ENCODE data around the gene HSPA5.
A peak's percentile ranks its signal among the peaks of the same experiment; 100 is the strongest.
"Not testable (repeated sequence)": the region's sequence is repeated elsewhere in the genome, so short reads cannot be mapped to it uniquely, and the experiment has no call there.

Gene HSPA5

GRCh38 chr9:125243792-125244260, 2.7 kb upstream of the HSPA5 start:
- no peaks in the 10 kb centered on the region for H3K4me1 ChIP-seq (ENCODE audit: control insufficient read depth, insufficient read depth, low read length)
- peaks cover 4% of the 10 kb centered on the region; the same call in 1 of the 2 replicates for H3K36me3 ChIP-seq (ENCODE audit: control insufficient read depth, insufficient read depth, low read length)
- no peak for DNase-seq (ENCODE audit: low read depth, low spot score)
- H3K27me3 ChIP-seq (ENCODE audit: control insufficient read depth, insufficient read depth, low read length), result no peaks in the 10 kb centered on the region
- WGBS (ENCODE audit: insufficient coverage, insufficient read length), result no CpG with 5 or more reads among the region's 15 CpGs
- no peaks in the 10 kb centered on the region for H3K9me3 ChIP-seq (ENCODE audit: control insufficient read depth, insufficient read depth, low read length)
- no peak overlapping the region for H3K27ac ChIP-seq (ENCODE audit: low read length)
- no peak overlapping the region for H3K4me3 ChIP-seq (ENCODE audit: low read length)

DNA sequence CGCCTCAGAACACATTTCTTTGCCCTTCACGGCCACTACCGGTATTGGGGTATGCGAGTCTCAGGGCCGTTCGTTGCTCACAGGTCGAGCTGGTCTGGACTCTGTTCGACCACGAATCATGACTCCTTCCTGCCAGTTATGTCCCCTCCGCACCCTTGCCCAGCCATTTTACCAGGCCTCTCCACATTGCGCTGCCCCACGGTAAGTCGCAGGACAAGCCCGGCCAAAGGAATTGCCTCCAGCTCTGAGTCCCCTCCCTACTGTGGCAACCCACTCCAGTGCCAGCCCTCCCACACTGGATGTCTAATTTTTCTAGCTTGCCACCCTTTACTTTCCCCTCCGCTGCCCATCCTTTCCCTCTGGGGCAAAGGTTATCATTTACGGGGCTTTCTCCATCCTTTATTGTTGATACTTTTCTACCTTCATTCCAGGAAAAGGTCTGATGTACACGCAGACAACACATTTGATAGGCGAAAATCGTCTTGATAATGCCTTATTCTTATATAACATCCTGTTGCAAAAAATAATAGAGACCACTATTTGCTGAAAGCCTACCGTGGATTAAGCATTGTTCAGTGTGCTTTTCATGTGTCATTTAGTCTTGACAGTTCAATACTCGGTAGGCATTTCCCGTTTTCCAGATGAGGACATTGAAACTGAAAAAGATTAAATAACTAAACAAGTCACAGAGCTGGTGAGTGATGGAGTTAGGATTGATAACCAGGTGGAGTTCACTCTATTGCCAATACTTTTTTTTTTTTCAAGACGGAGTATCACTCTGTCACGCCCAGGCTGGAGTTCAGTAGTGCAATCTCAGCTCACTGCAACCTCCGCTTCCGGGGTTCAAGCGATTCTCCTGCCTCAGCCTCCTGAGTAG, 958 bp upstream of the HSPA5 start:
- Histone ChIP-seq H3K27me3 (ENCODE audit: control insufficient read depth, insufficient read depth, low read length) (no peaks in the 10 kb centered on the region), H3K36me3 (ENCODE audit: control insufficient read depth, insufficient read depth, low read length) (peaks cover 12% of the 10 kb centered on the region; the same call in 1 of the 2 replicates), H3K27ac (ENCODE audit: low read length) (no peak overlapping the region), H3K9me3 (ENCODE audit: control insufficient read depth, insufficient read depth, low read length) (no peaks in the 10 kb centered on the region), H3K4me1 (ENCODE audit: control insufficient read depth, insufficient read depth, low read length) (no peaks in the 10 kb centered on the region), H3K4me3 (ENCODE audit: low read length) (peak overlapping the region; percentile 89)
- no peak for DNase-seq (ENCODE audit: low read depth, low spot score)
- no CpG with 5 or more reads among the region's 27 CpGs for WGBS (ENCODE audit: insufficient coverage, insufficient read length)

GRCh38 chr9:125240649-125240999, 519 bp downstream of the HSPA5 start:
- no peak for DNase-seq (ENCODE audit: low read depth, low spot score)
- no CpG with 5 or more reads among the region's 33 CpGs for WGBS (ENCODE audit: insufficient coverage, insufficient read length)
- Histone ChIP-seq H3K4me3 (ENCODE audit: low read length) (peak overlapping the region; percentile 95), H3K27me3 (ENCODE audit: control insufficient read depth, insufficient read depth, low read length) (no peaks in the 10 kb centered on the region), H3K36me3 (ENCODE audit: control insufficient read depth, insufficient read depth, low read length) (peaks cover 16% of the 10 kb centered on the region; the same call in 1 of the 2 replicates), H3K4me1 (ENCODE audit: control insufficient read depth, insufficient read depth, low read length) (no peaks in the 10 kb centered on the region), H3K27ac (ENCODE audit: low read length) (no peak overlapping the region), H3K9me3 (ENCODE audit: control insufficient read depth, insufficient read depth, low read length) (no peaks in the 10 kb centered on the region)

DNA sequence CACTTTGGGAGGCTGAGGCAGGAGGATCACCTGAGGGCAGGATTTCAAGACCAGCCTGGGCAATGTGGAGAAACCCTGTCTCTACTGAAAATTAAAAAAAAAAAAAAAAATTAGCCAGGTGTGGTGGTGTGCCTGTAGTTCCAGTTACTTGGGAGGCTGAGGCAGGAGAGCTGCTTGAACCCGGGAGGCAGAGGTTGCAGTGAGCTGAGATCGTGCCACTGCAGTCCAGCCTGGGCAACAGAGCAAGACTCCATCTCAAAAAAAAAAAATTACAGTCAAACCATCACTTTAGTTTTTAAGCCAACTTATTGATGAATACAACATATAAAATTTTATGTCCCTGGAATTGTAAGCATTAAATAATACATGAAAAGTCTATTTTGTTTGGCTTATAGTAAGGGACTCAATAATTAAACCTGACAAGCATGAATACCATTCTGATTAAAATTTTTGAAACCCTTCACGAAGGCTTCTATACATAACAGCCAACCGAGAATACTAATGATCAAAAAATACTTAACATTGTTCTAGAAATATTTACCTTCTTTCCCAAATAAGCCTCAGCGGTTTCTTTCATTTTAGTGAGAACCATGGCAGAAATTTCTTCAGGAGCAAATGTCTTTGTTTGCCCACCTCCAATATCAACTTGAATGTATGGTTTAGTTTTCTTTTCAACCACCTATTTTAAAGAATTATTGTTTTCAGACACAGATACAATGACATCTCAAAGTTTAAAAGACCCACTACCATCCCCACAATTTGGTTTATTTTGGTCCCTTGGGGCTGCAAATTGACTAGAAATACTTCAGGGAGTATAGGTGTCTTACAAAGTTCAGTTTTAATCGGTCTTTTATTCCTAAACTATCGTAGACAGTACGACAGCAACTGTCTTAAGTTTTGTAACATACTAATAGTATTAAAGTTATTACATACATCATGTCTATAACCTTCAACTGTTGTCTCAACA, 1.2 kb downstream of the HSPA5 start:
- H3K4me1 ChIP-seq (ENCODE audit: control insufficient read depth, insufficient read depth, low read length), result no peaks in the 10 kb centered on the region
- no peak for DNase-seq (ENCODE audit: low read depth, low spot score)
- no peaks in the 10 kb centered on the region for H3K27me3 ChIP-seq (ENCODE audit: control insufficient read depth, insufficient read depth, low read length)
- peaks cover 19% of the 10 kb centered on the region; the same call in 1 of the 2 replicates for H3K36me3 ChIP-seq (ENCODE audit: control insufficient read depth, insufficient read depth, low read length)
- H3K27ac ChIP-seq (ENCODE audit: low read length), result no peak overlapping the region
- H3K9me3 ChIP-seq (ENCODE audit: control insufficient read depth, insufficient read depth, low read length), result no peaks in the 10 kb centered on the region
- no CpG with 5 or more reads among the region's 8 CpGs for WGBS (ENCODE audit: insufficient coverage, insufficient read length)
- peak overlapping the region; percentile 95; the same call in 1 of the 2 replicates for H3K4me3 ChIP-seq (ENCODE audit: low read length)

DNA sequence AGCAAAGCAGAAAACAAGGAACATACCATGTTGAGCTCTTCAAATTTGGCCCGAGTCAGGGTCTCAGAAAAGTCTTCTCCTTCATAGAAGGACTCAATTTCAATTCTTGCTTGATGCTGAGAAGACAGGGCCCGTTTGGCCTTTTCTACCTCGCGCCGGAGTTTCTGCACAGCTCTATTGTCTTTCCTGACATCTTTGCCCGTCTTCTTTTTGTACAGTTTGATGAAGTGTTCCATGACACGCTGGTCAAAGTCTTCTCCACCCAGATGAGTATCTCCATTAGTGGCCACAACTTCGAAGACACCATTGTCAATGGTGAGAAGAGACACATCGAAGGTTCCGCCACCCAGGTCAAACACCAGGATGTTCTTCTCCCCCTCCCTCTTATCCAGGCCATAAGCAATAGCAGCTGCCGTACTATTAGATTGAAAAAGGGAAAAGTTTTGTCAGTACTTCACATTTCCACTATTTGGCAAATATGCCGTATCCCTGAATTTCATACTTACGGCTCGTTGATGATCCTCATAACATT, 2.2 kb downstream of the HSPA5 start:
- WGBS (ENCODE audit: insufficient coverage, insufficient read length), result no CpG with 5 or more reads among the region's 14 CpGs
- DNase-seq (ENCODE audit: low read depth, low spot score), result no peak
- H3K4me1 ChIP-seq (ENCODE audit: control insufficient read depth, insufficient read depth, low read length), result no peaks in the 10 kb centered on the region
- no peaks in the 10 kb centered on the region for H3K9me3 ChIP-seq (ENCODE audit: control insufficient read depth, insufficient read depth, low read length)
- no peak overlapping the region for H3K4me3 ChIP-seq (ENCODE audit: low read length)
- no peaks in the 10 kb centered on the region for H3K27me3 ChIP-seq (ENCODE audit: control insufficient read depth, insufficient read depth, low read length)
- H3K27ac ChIP-seq (ENCODE audit: low read length), result no peak overlapping the region
- H3K36me3 ChIP-seq (ENCODE audit: control insufficient read depth, insufficient read depth, low read length), result peaks cover 19% of the 10 kb centered on the region; the same call in 1 of the 2 replicates

GRCh38 chr9:125238127-125238914, 2.8 kb downstream of the HSPA5 start:
- no CpG with 5 or more reads among the region's 7 CpGs for WGBS (ENCODE audit: insufficient coverage, insufficient read length)
- H3K27ac ChIP-seq (ENCODE audit: low read length), result no peak overlapping the region
- no peaks in the 10 kb centered on the region for H3K27me3 ChIP-seq (ENCODE audit: control insufficient read depth, insufficient read depth, low read length)

GRCh38 chr9:125236520-125237159, 4.5 kb downstream of the HSPA5 start:
- H3K27me3 ChIP-seq (ENCODE audit: control insufficient read depth, insufficient read depth, low read length); H3K4me3 ChIP-seq (ENCODE audit: low read length); H3K4me1 ChIP-seq (ENCODE audit: control insufficient read depth, insufficient read depth, low read length); DNase-seq (ENCODE audit: low read depth, low spot score); H3K9me3 ChIP-seq (ENCODE audit: control insufficient read depth, insufficient read depth, low read length); H3K27ac ChIP-seq (ENCODE audit: low read length): not testable (repeated sequence)
- peaks cover 19% of the 10 kb centered on the region; the same call in 1 of the 2 replicates for H3K36me3 ChIP-seq (ENCODE audit: control insufficient read depth, insufficient read depth, low read length)
- no CpG with 5 or more reads among the region's 5 CpGs for WGBS (ENCODE audit: insufficient coverage, insufficient read length)

More at GRCh38 chr9:125238127-125238914, 2.8 kb downstream of the HSPA5 start:
- Histone ChIP-seq H3K36me3 (ENCODE audit: control insufficient read depth, insufficient read depth, low read length) (peaks cover 19% of the 10 kb centered on the region; the same call in 1 of the 2 replicates), H3K4me1 (ENCODE audit: control insufficient read depth, insufficient read depth, low read length) (no peaks in the 10 kb centered on the region), H3K4me3 (ENCODE audit: low read length) (no peak overlapping the region), H3K9me3 (ENCODE audit: control insufficient read depth, insufficient read depth, low read length) (no peaks in the 10 kb centered on the region)
- no peak for DNase-seq (ENCODE audit: low read depth, low spot score)

GRCh38 chr9:125235804-125236519, 5.2 kb downstream of the HSPA5 start:
- H3K27ac ChIP-seq (ENCODE audit: low read length), result no peak overlapping the region
- no peaks in the 10 kb centered on the region for H3K27me3 ChIP-seq (ENCODE audit: control insufficient read depth, insufficient read depth, low read length)
- H3K9me3 ChIP-seq (ENCODE audit: control insufficient read depth, insufficient read depth, low read length), result no peaks in the 10 kb centered on the region
- DNase-seq (ENCODE audit: low read depth, low spot score), result no peak
- no peak overlapping the region for H3K4me3 ChIP-seq (ENCODE audit: low read length)
- 100% methylated on average over 1 of the region's 5 CpGs for WGBS (ENCODE audit: insufficient coverage, insufficient read length)
- peaks cover 19% of the 10 kb centered on the region; the same call in 1 of the 2 replicates for H3K36me3 ChIP-seq (ENCODE audit: control insufficient read depth, insufficient read depth, low read length)
- no peaks in the 10 kb centered on the region for H3K4me1 ChIP-seq (ENCODE audit: control insufficient read depth, insufficient read depth, low read length)

- peaks cover 17% of the 10 kb centered on the region; the same call in 1 of the 2 replicates for H3K36me3 ChIP-seq (ENCODE audit: control insufficient read depth, insufficient read depth, low read length)
- no CpG with 5 or more reads among the region's 8 CpGs for WGBS (ENCODE audit: insufficient coverage, insufficient read length)
- DNase-seq (ENCODE audit: low read depth, low spot score), result not testable (repeated sequence)
These were observed 7.0 kb downstream of the HSPA5 start for GRCh38 chr9:125234099-125234498.

More at GRCh38 chr9:125234099-125234498, 7.0 kb downstream of the HSPA5 start:
- H3K27ac ChIP-seq (ENCODE audit: low read length); H3K4me1 ChIP-seq (ENCODE audit: control insufficient read depth, insufficient read depth, low read length); H3K4me3 ChIP-seq (ENCODE audit: low read length); H3K9me3 ChIP-seq (ENCODE audit: control insufficient read depth, insufficient read depth, low read length); H3K27me3 ChIP-seq (ENCODE audit: control insufficient read depth, insufficient read depth, low read length): not testable (repeated sequence)

Measured in iPS DF 6.9 (cell line).